Lung (tissue), 12 donors: Measurements from ENCODE around the gene SPPL2C. TPM values are rescaled to one million over a fixed set of nuclear protein-coding genes. Genes with fewer than 3 reads are reported as not detected.

Experiments
- ATAC-seq: fragments of 200-7000 bp; cut with Tn5 transposase; one replicate; pipeline ENCODE4 v1.9.1; 2020; ENCODE audit warnings: moderate number of reproducible peaks; ENCODE audit not compliant: insufficient read depth, low FRiP score
- DNase-seq, 3 donors: peaks; one replicate each; pipeline ENCODE4 v3.0.0-alpha.2; 2013 to 2017
- H3K27ac ChIP-seq, 2 donors: one replicate each; pipeline ENCODE4 v1.5.1; 2013; ENCODE audit warnings: mild to moderate bottlenecking in 2 of 2, moderate library complexity in 2 of 2, control low read depth in 1 of 2, inconsistent platforms in 1 of 2, low read depth in 1 of 2, low read length in 1 of 2
- H3K27me3 ChIP-seq, 3 donors: one replicate each; pipeline ENCODE4 v1.5.1; 2013; ENCODE audit warnings: low read length in 2 of 3; ENCODE audit not compliant: control insufficient read depth in 3 of 3, insufficient read depth in 3 of 3
- H3K36me3 ChIP-seq, 4 donors: one replicate each; pipeline ENCODE4 v1.5.1; 2013; ENCODE audit warnings: low read length in 4 of 4, mild to moderate bottlenecking in 1 of 4, moderate library complexity in 1 of 4; ENCODE audit not compliant: control insufficient read depth in 4 of 4, insufficient read depth in 4 of 4
- H3K4me1 ChIP-seq, 5 donors: one replicate each; pipeline ENCODE4 v1.5.1; 2013; ENCODE audit warnings: low read length in 5 of 5, mild to moderate bottlenecking in 2 of 5, moderate library complexity in 1 of 5; ENCODE audit not compliant: control insufficient read depth in 5 of 5, insufficient read depth in 5 of 5
- H3K4me3 ChIP-seq: one replicate; pipeline ENCODE4 v1.5.1; 2013; ENCODE audit warnings: mild to moderate bottlenecking, control low read depth, moderate library complexity
- H3K9ac ChIP-seq, 2 donors: one replicate each; pipeline ENCODE4 v1.5.1; 2013; ENCODE audit warnings: low read length in 2 of 2, control low read depth in 1 of 2; ENCODE audit not compliant: insufficient read depth in 1 of 2
- H3K9me3 ChIP-seq, 4 donors: one replicate each; pipeline ENCODE4 v1.5.1; 2013; ENCODE audit warnings: low read length in 3 of 4, mild to moderate bottlenecking in 1 of 4, moderate library complexity in 1 of 4; ENCODE audit not compliant: control insufficient read depth in 4 of 4, insufficient read depth in 3 of 4
- WGBS, 2 donors: extraction: QIAGEN DNeasy Blood & Tissue Kit; methylation state at CpG; one replicate each; pipeline ENCODE4 v1.1.7; 2013; 5-methylcytosine and 5-hydroxymethylcytosine counted together
- polyA plus RNA-seq, 2 donors: library from polyadenylated mRNA; stranded (reverse); fragments of 200-250 nt; gene quantifications; one replicate each; pipeline ENCODE4 v1.2.1, GENCODE V29; 2013
- total RNA-seq, 2 donors: library from RNA; depleted of rRNA in 1 of 2; stranded (reverse); fragments of >200 nt in 1 of 2; gene quantifications; one replicate each; pipeline ENCODE4 v1.2.1, GENCODE V29; 2014 to 2021
- TF ChIP-seq, protein P1 (sequence below): IDR thresholded peaks from 2 replicates; pipeline ENCODE4 v1.5.1; 2012; ENCODE audit warnings: mild to moderate bottlenecking; ENCODE audit errors: control extremely low read depth, extremely low read depth
- donor health status: control.
- donor health status: control.
- donor health status: Bipolar disorder and iron deficiency.
- donor health status: healthy.
- donor health status: DM: yes; HTN: yes; CAD: no.

The SPPL2C gene
- total and polyA plus RNA-seq, 4 donors: not detected

DNA sequence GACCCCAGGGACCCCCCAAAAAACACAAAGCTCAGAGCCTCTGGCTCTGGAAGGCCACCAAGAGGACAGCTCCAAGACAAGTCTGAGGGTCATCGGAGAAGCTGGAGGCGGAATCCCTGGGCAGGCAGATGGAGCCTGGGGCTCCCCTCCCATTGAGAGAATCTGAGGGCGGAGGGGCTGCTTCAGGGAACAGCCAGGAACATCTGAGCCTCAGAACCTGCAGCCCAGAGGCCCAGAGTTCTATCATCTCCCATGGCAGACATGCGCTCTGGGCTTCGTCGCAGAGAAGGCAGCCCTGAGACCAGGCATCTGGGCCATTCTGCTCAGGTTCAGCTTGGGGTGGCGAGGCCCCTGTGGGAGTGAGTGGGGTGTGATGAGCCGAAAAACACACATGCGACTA lies 7.1 kb upstream of the SPPL2C start:
- WGBS, 2 donors: 91 to 95% methylated on average over 9 of the region's 9 CpGs
- no peaks in the 10 kb centered on the region for H3K36me3 ChIP-seq
- H3K9ac ChIP-seq: no peak overlapping the region
- ATAC-seq (no peak), DNase-seq (no peak)
- no peaks in the 10 kb centered on the region for H3K4me1 ChIP-seq
- H3K4me3 ChIP-seq: no peak overlapping the region
- H3K27ac ChIP-seq: no peak overlapping the region
- TF ChIP-seq, protein P1, sequence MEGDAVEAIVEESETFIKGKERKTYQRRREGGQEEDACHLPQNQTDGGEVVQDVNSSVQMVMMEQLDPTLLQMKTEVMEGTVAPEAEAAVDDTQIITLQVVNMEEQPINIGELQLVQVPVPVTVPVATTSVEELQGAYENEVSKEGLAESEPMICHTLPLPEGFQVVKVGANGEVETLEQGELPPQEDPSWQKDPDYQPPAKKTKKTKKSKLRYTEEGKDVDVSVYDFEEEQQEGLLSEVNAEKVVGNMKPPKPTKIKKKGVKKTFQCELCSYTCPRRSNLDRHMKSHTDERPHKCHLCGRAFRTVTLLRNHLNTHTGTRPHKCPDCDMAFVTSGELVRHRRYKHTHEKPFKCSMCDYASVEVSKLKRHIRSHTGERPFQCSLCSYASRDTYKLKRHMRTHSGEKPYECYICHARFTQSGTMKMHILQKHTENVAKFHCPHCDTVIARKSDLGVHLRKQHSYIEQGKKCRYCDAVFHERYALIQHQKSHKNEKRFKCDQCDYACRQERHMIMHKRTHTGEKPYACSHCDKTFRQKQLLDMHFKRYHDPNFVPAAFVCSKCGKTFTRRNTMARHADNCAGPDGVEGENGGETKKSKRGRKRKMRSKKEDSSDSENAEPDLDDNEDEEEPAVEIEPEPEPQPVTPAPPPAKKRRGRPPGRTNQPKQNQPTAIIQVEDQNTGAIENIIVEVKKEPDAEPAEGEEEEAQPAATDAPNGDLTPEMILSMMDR: no peak
- no peaks in the 10 kb centered on the region for H3K9me3 ChIP-seq
- no peaks in the 10 kb centered on the region for H3K27me3 ChIP-seq

DNA sequence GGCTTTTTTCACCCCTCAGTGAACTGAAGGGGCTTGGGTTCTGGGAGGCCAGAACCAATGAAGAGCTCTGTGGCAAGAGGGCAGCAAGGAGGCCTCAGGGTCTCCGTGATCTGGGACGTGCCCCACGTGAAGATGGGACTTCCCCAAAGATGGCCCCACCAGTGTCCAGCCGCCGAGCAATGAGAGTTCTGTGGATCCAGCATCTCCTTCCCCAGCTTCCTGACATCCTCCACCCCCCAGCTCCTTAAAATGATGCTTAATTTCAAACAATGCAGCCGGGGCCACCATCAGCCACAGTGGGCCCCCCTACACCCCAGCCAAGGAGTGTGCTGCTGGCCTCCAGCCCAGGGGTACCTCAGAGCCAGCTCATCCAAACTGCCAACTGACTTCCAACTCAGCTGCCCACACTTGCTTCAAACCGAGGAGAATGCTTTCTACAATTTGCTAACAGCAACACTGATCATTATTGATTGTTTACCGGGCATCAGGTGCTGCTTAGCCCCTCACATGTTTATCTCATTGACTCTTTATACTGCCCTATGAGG lies 5.9 kb upstream of the SPPL2C start:
- Histone ChIP-seq H3K27ac (no peak overlapping the region), H3K4me1 (no peaks in the 10 kb centered on the region), H3K27me3 (no peaks in the 10 kb centered on the region), H3K36me3 (no peaks in the 10 kb centered on the region), H3K4me3 (no peak overlapping the region), H3K9me3 (no peaks in the 10 kb centered on the region), H3K9ac (no peak overlapping the region)
- WGBS, 2 donors: 77 to 83% methylated on average over 8 of the region's 8 CpGs
- no peak for ATAC-seq
- TF ChIP-seq, protein P1: no peak
- no peak for DNase-seq

DNA sequence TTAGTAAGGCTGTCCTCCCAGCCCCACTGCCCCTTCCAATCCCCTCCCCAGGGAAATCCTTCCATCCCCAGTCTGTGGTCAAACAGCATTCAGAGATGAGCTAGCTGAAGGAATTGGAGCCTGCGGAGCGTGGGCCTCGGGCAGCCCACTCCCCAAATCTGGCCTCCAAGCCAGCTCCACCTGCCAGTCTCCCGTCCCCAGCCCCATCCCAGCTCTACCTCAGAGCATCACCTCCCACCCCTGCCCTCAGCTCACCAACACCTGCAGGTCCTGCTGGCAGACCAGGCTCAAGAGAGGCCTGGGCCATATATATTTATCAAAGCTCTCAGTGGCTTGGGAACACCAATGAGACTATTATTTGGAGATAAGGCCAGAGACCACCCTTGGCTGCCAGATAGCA lies 5.2 kb upstream of the SPPL2C start:
- no peaks in the 10 kb centered on the region for H3K9me3 ChIP-seq
- WGBS, 2 donors: 91 to 94% methylated on average over 4 of the region's 4 CpGs
- no peak overlapping the region for H3K27ac ChIP-seq
- TF ChIP-seq, protein P1: no peak
- H3K27me3 ChIP-seq: no peaks in the 10 kb centered on the region
- H3K36me3 ChIP-seq: no peaks in the 10 kb centered on the region
- ATAC-seq: no peak
- no peak for DNase-seq
- no peak overlapping the region for H3K4me3 ChIP-seq
- H3K9ac ChIP-seq: no peak overlapping the region
- H3K4me1 ChIP-seq: no peaks in the 10 kb centered on the region

DNA sequence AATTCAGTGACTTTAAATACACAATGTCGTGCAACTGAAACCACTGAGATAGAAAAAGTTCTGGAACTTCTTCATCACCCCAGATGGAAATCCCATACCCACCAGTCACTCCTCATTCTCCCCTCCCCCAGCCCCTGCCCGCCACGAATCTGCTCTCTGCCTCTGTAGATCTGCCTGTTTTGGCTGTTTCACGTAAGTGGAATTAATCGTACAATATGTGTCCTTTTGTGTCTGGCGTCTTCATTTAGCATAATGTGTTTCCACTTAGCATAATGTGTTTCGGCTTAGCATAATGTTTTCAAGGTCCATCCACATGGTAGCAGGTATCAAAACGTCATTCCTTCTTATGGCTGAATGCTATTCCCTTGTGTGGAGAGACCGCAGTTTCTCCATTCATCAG lies 3.5 kb upstream of the SPPL2C start:
- no peaks in the 10 kb centered on the region for H3K9me3 ChIP-seq
- DNase-seq: no peak
- 77 to 87% methylated on average over 9 of the region's 9 CpGs for WGBS, 2 donors

More for the DNA sequence above, 3.5 kb upstream of the SPPL2C start:
- Histone ChIP-seq H3K4me1 (no peaks in the 10 kb centered on the region), H3K36me3 (no peaks in the 10 kb centered on the region), H3K27ac (no peak overlapping the region), H3K4me3 (no peak overlapping the region), H3K27me3 (no peaks in the 10 kb centered on the region), H3K9ac (no peak overlapping the region)
- no peak for ATAC-seq
- TF ChIP-seq, protein P1: no peak
